Caco-2 (cell line): Measurements from ENCODE around the gene OR6V1. TPM values are rescaled to one million over a fixed set of nuclear protein-coding genes. Genes with fewer than 3 reads are reported as not detected.

Experiments used
- BruUV-seq: library from RNA; stranded (reverse); fragments of 400-500 nt; replicated peaks from 2 replicates; lab custom pipeline; 2021; lab: Mats Ljungman, UMichigan
- CTCF ChIA-PET: fragments of 300-600 bp; sonication (Branson Sonifier 250); formaldehyde crosslinking; loops from one replicate; lab custom pipeline; 2022; ENCODE audit warnings: antibody characterized with exemption; lab: Charles Lee
- POLR2A ChIA-PET: fragments of 300-600 bp; sonication (Branson Sonifier 250); formaldehyde crosslinking; loops from one replicate; lab custom pipeline; 2022; ENCODE audit warnings: antibody characterized with exemption; lab: Charles Lee
- DNase-seq, 2 experiments: peaks; one replicate each; pipeline versions ENCODE4 v3.0.0 to v3.0.0-alpha.2; 2020 to 2022
- H3K27me3 ChIP-seq: replicated peaks from 2 replicates; pipeline ENCODE4 v1.6.0; 2011; ENCODE audit warnings: low read length; ENCODE audit not compliant: control insufficient read depth, insufficient read depth
- H3K36me3 ChIP-seq: 2 replicates; pipeline ENCODE4 v1.5.1; 2011; ENCODE audit warnings: low read length; ENCODE audit not compliant: control insufficient read depth, insufficient read depth
- H3K4me1 ChIP-seq: fragments of 250-450 bp; sonication (Bioruptor Pico); 2 replicates; pipeline ENCODE4 v1.5.1; 2020; ENCODE audit warnings: mild to moderate bottlenecking
- H3K4me3 ChIP-seq: 2 replicates; pipeline ENCODE4 v1.5.1; 2011; ENCODE audit warnings: low read depth, mild to moderate bottlenecking, control low read depth, low read length
- H3K9me3 ChIP-seq: fragments of 250-450 bp; sonication (Bioruptor Pico); 2 replicates; pipeline ENCODE4 v1.5.1; 2020; ENCODE audit warnings: mild to moderate bottlenecking, moderate library complexity
- H3K27ac Mint-ChIP-seq: one replicate; pipeline ENCODE4 v1.8.0; 2022; ENCODE audit warnings: mixed read lengths; ENCODE audit not compliant: unreplicated experiment
- H3K27me3 Mint-ChIP-seq: one replicate; pipeline ENCODE4 v1.8.0; 2022; ENCODE audit warnings: mixed read lengths; ENCODE audit not compliant: insufficient read depth, unreplicated experiment
- H3K36me3 Mint-ChIP-seq: one replicate; pipeline ENCODE4 v1.8.0; 2022; ENCODE audit warnings: mild to moderate bottlenecking, mixed read lengths; ENCODE audit not compliant: insufficient read depth, unreplicated experiment
- H3K4me1 Mint-ChIP-seq: one replicate; pipeline ENCODE4 v1.8.0; 2022; ENCODE audit warnings: low read depth, mixed read lengths; ENCODE audit not compliant: unreplicated experiment
- H3K4me3 Mint-ChIP-seq: one replicate; pipeline ENCODE4 v1.8.0; 2022; ENCODE audit warnings: mild to moderate bottlenecking, moderate library complexity, mixed read lengths; ENCODE audit not compliant: unreplicated experiment
- H3K9me3 Mint-ChIP-seq: one replicate; pipeline ENCODE4 v1.8.0; 2022; ENCODE audit warnings: mixed read lengths; ENCODE audit not compliant: unreplicated experiment
- intact Hi-C: fragments of 100-400 bp; cut with micrococcal nuclease; formaldehyde crosslinking; loops from one replicate; pipeline ENCODE4 v1.10.0; 2022; ENCODE audit not compliant: unreplicated experiment
- total RNA-seq: library from RNA; stranded (reverse); gene quantifications from 2 replicates; pipeline ENCODE4 v1.2.3, GENCODE V29; 2022
- TF ChIP-seq, protein P1 (sequence below), 2 experiments: fragments of 200-600 bp in 1 of 2; IDR thresholded peaks; 1 replicate in 1 of 2; 2 replicates in 1 of 2; pipeline versions ENCODE4 v1.5.1 to v1.8.0; 2011 to 2022; ENCODE audit warnings: antibody characterized with exemption in 1 of 2, control low read depth in 1 of 2, inconsistent platforms in 1 of 2, low read depth in 1 of 2, low read length in 1 of 2, mild to moderate bottlenecking in 1 of 2, moderate library complexity in 1 of 2; ENCODE audit not compliant: insufficient read depth in 1 of 2, severe bottlenecking in 1 of 2, unreplicated experiment in 1 of 2

Gene OR6V1
- total RNA-seq, 1 experiment from 2014 or later = not detected

DNA sequence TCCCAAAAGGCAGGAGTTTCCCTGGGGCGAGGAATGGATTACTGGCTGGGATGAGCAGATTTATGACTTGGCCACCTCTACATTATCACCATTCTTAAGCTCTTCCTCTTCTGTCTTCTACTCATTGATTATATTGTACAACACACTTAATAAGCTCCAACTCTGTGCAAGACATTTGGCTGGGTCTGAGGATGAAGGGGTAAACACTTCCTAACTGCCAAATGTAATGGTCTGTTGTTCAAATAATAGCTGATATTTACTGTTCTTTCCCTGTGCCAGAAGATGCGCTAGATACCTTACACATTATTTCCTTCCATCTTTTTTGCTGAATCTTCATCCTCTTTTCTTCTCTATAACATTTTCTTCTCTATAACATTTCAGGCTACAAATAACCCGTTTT is 11.6 kb downstream of the OR6V1 start:
- no peak for DNase-seq
- Mint-ChIP-seq H3K4me3 (no peak overlapping the region), H3K36me3 (no peaks in the 10 kb centered on the region), H3K9me3 (peaks cover 20% of the 10 kb centered on the region), H3K4me1 (no peaks in the 10 kb centered on the region), H3K27ac (no peak overlapping the region), H3K27me3 (peaks cover 4% of the 10 kb centered on the region)
- Histone ChIP-seq H3K9me3 (no peaks in the 10 kb centered on the region), H3K4me1 (no peaks in the 10 kb centered on the region), H3K4me3 (no peak overlapping the region), H3K27me3 (no peaks in the 10 kb centered on the region), H3K36me3 (no peaks in the 10 kb centered on the region)
- intact Hi-C loops = no loop called here
- BruUV-seq = no TSS peak
- ChIA-PET POLR2A (no interaction called here), CTCF (no interaction called here)
- TF ChIP-seq, protein P1, sequence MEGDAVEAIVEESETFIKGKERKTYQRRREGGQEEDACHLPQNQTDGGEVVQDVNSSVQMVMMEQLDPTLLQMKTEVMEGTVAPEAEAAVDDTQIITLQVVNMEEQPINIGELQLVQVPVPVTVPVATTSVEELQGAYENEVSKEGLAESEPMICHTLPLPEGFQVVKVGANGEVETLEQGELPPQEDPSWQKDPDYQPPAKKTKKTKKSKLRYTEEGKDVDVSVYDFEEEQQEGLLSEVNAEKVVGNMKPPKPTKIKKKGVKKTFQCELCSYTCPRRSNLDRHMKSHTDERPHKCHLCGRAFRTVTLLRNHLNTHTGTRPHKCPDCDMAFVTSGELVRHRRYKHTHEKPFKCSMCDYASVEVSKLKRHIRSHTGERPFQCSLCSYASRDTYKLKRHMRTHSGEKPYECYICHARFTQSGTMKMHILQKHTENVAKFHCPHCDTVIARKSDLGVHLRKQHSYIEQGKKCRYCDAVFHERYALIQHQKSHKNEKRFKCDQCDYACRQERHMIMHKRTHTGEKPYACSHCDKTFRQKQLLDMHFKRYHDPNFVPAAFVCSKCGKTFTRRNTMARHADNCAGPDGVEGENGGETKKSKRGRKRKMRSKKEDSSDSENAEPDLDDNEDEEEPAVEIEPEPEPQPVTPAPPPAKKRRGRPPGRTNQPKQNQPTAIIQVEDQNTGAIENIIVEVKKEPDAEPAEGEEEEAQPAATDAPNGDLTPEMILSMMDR (IDR thresholded peaks at IDR 0.05; ENCODE audit: insufficient read depth in 1 of 2, low read depth in 1 of 2, low read length in 1 of 2, severe bottlenecking in 1 of 2, unreplicated experiment in 1 of 2) = no peak

DNA sequence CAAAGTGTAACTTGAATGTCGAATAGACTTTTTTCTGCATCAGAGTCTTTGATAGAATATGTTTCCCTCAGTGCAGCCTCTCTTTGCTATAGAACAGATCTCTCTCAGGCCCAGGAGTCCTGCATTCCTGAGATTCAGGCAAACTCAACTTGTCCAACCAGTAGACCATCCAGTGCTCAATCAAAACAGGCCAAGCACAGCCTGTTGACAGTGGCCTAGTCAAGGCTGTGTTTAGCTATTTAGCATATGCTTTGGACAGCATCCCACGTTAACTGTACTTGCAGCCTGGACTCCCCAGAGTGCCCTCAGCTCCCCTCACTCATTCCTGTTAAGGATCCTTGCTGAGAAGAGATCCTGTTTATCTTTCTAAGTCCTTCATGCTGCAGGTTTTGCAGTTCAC is 16.3 kb downstream of the OR6V1 start:
- no peak overlapping the region for H3K4me3 ChIP-seq
- ChIA-PET POLR2A (no interaction called here), CTCF (no interaction called here)
- H3K27me3 ChIP-seq = no peaks in the 10 kb centered on the region
- H3K4me1 ChIP-seq = no peaks in the 10 kb centered on the region
- no peaks in the 10 kb centered on the region for H3K4me1 Mint-ChIP-seq
- peaks cover 20% of the 10 kb centered on the region for H3K9me3 Mint-ChIP-seq
- no peak for DNase-seq
- no peak overlapping the region for H3K4me3 Mint-ChIP-seq
- H3K9me3 ChIP-seq = no peaks in the 10 kb centered on the region
- H3K36me3 Mint-ChIP-seq = no peaks in the 10 kb centered on the region
- no peaks in the 10 kb centered on the region for H3K36me3 ChIP-seq
- H3K27ac Mint-ChIP-seq = no peak overlapping the region
- no peaks in the 10 kb centered on the region for H3K27me3 Mint-ChIP-seq
- intact Hi-C loops = no loop called here
- BruUV-seq = no TSS peak
- TF ChIP-seq, protein P1 (IDR thresholded peaks at IDR 0.05; ENCODE audit: insufficient read depth in 1 of 2, low read depth in 1 of 2, low read length in 1 of 2, severe bottlenecking in 1 of 2, unreplicated experiment in 1 of 2) = no peak

- no peaks in the 10 kb centered on the region for H3K36me3 Mint-ChIP-seq
- H3K9me3 ChIP-seq = no peaks in the 10 kb centered on the region
- POLR2A ChIA-PET = no interaction called here
- DNase-seq = no peak
- CTCF ChIA-PET = interaction anchor here (0.5 kb wide), 1 partner anchor 345 kb away, joined by 5 read pairs; no protein-coding TSS in a partner anchor
- TF ChIP-seq, protein P1 (IDR thresholded peaks at IDR 0.05; ENCODE audit: insufficient read depth in 1 of 2, low read depth in 1 of 2, low read length in 1 of 2, severe bottlenecking in 1 of 2, unreplicated experiment in 1 of 2) = no peak
- H3K27ac Mint-ChIP-seq = no peak overlapping the region
- no peaks in the 10 kb centered on the region for H3K4me1 Mint-ChIP-seq
- peaks cover 9% of the 10 kb centered on the region for H3K9me3 Mint-ChIP-seq
- H3K4me3 ChIP-seq = no peak overlapping the region
- H3K36me3 ChIP-seq = no peaks in the 10 kb centered on the region
- no peaks in the 10 kb centered on the region for H3K27me3 Mint-ChIP-seq
- intact Hi-C loops = no loop called here
- no peak overlapping the region for H3K4me3 Mint-ChIP-seq
- BruUV-seq = no TSS peak
- no peaks in the 10 kb centered on the region for H3K4me1 ChIP-seq
- no peaks in the 10 kb centered on the region for H3K27me3 ChIP-seq
These were observed 17.9 kb downstream of the OR6V1 start for GRCh38 chr7:143069912-143070500.
